Right ventricle myocardium inferior (tissue), 1 donor: ENCODE data around the gene TPPP. TPM values are rescaled to one million over a fixed set of nuclear protein-coding genes. Genes with fewer than 3 reads are reported as not detected.

Source experiments
- ATAC-seq: fragments of 200-7000 bp; cut with Tn5 transposase; one replicate; pipeline ENCODE4 v1.9.1; 2020; ENCODE audit warnings: mild to moderate bottlenecking, moderate library complexity
- DNase-seq: peaks from one replicate; pipeline ENCODE4 v3.0.0; 2021; ENCODE audit errors: missing footprints
- intact Hi-C: fragments of 100-400 bp; cut with DNase I; formaldehyde crosslinking; loops from one replicate; pipeline ENCODE4 v1.11.0; 2022
- total RNA-seq: library from RNA; stranded (reverse); fragmentation: NEBNext Ultra II Directional; extraction: Animal tissue kit (Norgen Biotek cat#: 25700); gene quantifications from one replicate; pipeline ENCODE4 v1.2.1, GENCODE V29; 2021
- donor health status: DM: no; HTN: yes; CAD: no; lungs with severe emphysema.

Gene TPPP
- total RNA-seq, 1 donor from 2014 or later: 34.5 TPM

DNA sequence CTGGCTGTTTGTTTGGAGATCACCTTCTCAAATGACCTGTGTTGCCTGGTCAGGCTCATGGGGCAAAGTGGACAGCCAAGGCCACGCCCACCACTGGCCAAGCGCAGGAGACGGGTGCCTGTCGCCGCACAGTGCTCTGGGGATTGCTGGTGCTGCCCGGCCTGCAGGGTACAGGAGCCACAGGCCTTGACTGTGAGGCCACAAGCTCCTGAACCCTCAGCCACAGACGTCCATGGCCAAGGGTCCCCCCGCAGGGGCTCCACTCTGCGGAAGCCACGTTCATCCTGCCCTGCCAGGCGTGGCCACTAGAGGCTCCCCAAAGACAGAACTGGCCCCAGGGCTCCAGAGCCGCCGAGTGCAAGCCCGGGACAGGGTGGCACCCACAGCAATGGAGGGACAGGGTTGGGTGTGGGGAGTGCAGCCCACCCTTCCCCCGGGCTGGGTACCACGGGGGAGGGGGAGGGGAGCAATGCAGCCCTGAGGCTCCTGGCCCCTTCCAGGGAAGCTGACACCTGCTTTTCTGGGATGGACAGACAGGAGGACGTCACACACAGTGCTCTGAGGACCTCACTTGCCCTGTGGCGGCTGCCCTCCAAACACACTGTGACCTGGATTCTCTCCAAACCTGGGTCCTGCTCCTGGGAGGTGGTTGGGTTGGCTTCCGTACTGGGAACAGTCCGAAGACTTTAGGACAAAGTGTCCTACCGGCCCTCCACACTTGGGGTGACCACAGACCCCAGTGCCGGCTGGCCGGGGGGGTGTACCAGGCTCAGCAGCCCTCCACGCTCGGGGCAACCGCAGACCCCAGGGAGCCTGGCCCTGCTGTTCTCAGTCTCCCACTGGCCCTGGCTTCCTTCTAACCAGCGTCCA is 21.5 kb downstream of the TPPP start:
- ATAC-seq (peak; percentile 64), DNase-seq (peak; percentile 76)
- intact Hi-C loops: loop anchor here (2.0 to 5.0 kb wide), 2 partner anchors 86 to 233 kb away; no protein-coding TSS in a partner anchor

DNA sequence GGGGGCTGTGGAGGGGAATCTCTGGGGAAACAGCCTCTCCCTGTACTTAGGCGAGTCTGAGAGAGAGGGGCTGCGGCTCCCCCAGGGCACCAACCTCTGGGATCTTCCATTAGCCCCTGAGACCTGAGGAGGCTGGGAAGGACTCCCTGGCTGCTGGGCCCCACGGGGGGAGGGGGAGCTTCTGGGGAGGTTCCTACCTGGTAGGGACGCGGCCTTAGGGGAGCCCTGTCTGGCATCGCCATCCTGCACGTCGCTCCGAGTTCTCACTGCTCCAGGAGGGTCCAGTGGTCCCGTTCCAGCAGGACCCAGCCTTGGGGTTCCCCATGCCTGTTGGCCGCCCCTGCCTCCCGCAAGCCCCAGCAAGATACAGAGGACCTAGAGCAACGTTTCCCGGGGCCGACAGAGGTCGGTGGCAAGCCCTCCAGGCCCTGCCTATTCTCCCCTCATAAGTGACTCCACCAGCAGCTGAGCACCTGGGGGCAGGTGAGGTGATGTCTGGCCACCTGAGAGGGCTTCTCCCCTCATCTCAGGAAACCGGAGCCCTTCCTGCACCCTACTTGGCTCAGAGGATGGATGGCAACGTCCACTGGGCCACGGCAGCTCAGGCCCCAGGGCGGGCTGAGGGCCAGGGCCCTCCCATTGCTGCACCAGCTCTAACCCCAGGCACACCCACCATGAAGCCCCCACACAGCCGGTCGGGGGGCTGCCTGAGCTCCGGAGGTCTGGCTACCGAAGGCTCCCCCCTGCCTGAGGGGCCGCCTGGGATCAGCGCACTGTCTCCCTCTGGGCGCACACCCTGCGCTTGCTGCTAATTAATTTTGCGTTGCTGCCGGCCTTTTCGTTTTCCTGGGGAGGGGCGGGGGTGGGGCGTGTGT is 22.5 kb downstream of the TPPP start:
- intact Hi-C loops: loop anchor here (2.0 to 5.0 kb wide), 2 partner anchors 87 to 234 kb away; no protein-coding TSS in a partner anchor
- ATAC-seq (no peak), DNase-seq (peak; percentile 52)

DNA sequence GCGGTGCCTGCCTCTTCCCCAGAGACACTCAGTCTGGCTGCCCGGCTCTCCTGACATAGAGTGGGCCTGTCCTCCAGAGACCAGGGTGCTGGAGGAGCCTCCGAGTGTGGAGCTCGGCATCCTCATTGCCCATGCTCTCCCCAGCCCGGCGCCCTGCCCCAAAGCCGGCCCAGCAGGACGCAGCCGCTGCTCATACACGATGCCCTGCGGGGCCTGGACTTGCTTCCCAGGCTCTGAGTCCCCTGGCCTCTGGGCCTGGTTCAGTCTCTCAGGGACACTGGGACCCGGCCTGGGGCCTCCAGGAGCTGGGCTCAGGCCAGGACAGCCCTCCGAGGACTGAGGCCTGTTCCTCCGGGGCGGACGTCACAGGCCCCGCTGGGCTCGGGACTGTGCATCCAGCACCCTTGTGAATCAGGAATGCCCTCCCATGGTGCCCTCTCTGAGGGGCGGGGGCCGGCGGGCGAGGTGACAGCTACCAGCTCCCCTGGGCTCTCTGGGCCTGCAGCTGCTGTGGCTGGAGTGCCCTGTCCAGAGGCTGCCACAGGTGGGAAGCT is 23.2 kb downstream of the TPPP start:
- no peak for ATAC-seq
- peak; percentile 66 for DNase-seq
- intact Hi-C loops: loop anchor here (2.0 to 5.0 kb wide), 2 partner anchors 87 to 235 kb away; no protein-coding TSS in a partner anchor

DNA sequence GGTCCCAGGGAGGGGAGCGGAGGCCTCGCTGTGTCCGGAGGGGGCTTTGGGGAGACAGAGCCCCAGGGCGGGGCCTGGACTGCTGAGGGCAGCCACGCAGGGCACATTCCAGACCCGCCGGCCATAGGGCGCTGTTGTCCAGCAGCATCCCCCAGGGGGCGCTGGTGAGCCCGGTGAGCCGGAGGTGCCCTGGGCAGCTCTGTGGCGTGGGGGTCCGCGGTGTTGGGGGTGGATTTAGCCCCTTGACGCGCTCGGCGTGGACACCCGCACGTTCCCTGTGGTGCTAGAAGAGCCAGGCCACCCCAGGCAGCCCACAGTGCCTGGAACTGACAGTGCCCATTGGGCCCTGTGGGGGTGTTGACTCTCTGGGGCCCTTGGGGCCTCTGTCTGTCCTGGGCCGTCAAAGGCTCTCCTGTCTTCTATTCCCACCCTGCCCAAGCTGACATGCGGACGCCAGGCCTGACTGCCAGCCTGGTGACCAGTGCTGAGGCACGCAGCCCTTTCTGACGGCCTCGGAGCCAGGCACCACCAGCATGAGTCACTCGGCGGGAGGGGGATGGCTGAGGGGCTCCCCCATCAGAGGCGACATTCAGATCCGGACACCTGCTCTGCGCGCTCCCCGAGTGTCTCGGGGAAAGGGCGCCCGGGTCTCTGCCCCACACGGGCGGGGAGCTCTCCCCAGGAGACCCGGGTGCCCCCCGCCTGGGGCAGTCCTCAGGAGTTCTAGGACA is 23.9 kb downstream of the TPPP start:
- DNase-seq (peak; percentile 57), ATAC-seq (no peak)
- intact Hi-C loops: no loop called here

DNA sequence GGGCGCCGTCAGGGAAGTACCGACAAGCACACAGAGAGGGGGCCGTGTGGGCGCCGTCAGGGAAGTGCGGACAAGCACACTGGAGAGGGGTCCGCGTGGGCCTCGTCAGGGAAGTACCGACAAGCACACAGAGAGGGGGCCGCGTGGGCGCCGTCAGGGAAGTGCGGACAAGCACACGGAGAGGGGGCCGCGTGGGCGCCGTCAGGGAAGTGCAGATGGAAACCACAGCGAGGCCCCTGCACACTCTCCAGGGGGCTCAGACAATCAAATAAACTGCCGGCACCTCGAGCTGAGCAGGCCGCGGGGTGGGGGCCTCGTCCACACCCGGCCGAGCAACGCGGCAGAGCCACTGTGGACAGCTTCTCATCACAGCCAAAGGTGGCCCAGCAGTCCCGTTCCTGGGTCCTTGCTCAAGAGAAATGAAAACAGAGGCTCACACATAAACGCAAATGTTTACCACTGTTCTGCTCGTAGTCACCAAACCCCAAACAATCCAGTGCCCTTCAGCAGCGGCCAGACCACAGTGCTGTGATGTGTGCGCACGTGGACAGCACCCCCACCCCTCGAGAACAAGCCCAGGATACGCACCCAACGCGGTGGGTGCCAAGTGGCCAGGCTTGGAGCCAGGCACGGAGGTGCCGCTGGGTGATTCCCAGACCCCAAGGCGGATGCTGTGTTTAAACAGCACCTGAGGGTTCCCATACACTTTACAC is 24.7 kb downstream of the TPPP start:
- ATAC-seq (no peak), DNase-seq (peak; percentile 45)
- intact Hi-C loops: no loop called here

DNA sequence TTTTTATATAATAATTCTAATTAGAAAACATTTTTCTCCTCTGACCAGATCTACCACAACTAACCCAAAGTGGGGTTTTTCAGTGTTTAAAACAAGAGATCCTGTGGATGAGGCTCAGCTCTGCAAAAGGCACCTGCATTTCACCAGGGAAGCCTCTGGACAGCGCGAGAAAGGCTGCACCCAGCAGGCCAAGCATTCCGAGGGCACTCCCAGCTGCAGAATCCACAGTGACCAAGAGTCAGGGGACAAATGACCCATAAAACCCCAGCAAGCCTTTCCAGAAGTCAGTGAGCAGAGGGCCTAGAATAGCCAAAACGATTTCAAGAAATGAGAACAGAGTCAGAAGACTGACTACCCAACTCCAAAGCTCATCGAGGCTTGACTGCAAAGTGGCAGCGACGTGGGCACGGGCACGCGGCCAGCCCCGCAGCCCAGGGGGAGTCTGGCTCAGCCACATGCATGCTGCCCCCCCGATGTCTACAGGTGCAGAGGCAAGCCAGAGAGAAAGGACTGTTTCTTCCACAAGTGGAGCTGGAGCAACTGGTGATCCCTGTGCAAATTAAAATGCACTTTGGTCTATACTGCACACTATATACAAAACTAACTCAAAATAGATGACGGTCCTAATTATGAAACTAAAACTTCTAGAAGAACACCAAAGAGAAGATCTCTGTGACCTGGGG is 26.2 kb downstream of the TPPP start:
- DNase-seq: peak; percentile 43
- intact Hi-C loops: no loop called here
- no peak for ATAC-seq

DNA sequence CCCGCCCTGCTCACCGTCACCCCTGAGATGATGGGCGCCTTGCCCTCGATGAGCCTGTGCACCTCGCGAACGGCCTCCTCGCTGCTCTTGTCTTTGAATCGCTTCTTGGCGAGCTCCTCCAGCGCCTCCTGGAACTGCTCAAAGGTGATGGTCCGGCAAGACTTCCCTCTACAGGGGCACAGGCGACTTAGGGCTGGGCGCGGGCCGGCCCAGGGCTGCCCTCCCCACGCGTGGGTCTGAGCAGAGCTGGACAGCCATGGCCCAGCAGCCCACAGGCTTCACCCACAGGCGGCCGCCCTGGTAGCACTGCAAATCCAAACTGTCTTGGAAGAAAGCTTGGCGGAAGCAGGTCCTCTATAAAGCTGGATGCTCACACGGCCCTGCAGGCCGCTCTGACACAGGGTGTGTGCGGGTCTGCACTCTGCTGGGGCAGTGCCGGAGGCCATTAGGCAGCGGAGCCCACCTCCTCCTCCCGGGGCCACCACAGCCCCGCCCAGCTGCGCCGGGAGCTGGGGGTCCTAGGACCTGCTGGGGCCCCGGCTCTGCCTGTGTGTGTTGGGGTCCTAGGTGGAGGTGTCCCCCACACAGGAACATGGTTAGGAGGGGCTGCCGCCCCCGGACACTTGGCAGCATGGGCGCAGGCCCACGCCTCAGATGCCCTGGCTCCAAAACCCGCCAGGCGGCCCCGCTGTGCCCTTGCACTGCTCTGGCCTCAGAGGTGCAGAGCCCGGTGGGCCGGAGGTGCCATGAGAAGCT is 27.0 kb downstream of the TPPP start:
- intact Hi-C loops: no loop called here
- ATAC-seq: no peak
- peak; percentile 67 for DNase-seq

DNA sequence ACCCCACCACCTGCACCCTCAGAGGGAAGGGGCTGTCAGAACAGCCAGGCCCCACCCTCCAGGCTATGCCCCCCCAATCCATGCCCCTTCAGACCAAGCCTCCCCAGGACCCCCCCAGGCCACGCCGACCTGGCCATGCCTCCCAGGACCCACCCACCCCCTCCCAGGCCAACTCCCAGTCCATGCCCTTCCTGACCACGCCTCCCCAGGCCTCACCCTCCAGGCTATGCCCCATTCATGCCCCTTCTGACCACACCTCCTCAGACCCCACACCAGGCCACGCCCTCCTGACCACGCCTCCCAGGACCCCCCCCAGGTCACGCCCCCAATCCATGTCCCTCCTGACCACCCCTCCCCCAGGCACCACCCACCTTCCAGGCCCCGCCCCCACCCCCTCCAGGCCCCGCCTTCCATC is 27.6 kb downstream of the TPPP start:
- no peak for ATAC-seq
- intact Hi-C loops: no loop called here
- DNase-seq: peak; percentile 25

DNA sequence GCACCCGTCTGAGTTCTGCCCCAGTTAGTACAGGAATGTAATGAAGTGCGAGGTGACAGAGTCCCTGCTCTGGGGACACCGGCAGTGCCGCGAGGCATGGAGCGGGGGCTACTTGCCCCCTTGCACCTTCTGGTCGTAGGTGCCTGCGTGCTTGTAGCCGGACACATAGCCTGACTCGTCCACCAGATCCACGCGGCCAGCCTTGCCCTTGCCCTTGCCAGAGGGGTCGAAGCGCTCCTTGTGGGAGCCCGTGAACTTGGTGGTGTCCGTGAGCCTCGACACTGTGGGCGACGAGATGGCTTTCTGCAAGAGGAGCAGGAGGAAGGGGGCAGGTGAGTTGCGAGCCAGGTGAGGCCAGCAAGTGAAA is 28.2 kb downstream of the TPPP start:
- ATAC-seq (no peak), DNase-seq (peak; percentile 67)
- intact Hi-C loops: no loop called here

DNA sequence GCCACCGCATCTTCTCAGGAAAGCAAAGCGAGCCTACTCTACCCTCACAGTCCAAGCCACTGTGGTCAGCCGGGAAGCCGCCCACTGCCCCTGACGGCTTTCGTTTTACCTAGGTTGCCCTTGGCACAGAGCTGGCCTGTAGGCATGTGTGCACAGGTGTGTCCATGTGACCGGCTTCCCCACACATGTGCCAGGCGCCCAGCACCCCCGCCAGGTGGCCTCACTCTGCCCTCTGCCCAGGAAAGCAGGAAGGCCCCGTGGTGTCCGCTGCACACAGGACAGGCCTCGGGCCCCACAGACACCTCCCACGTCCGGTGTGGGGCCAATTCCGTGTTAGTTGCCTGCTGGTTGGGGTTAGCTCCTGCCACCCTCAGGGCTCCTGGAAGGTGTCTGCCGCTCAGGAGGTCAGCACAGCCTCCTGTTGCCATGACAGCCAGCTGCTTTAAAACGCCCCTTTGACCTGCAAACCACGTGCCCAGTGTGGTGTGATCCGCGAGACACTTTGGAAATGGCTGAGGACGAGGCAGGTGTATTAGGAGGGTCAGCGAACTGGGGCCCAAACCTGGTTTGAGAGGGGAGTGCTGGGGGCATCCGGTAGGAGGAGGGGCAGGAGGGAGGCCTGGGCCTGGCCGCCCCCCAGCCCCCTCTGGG is 28.7 kb downstream of the TPPP start:
- intact Hi-C loops: no loop called here
- peak; percentile 53 for DNase-seq
- no peak for ATAC-seq

DNA sequence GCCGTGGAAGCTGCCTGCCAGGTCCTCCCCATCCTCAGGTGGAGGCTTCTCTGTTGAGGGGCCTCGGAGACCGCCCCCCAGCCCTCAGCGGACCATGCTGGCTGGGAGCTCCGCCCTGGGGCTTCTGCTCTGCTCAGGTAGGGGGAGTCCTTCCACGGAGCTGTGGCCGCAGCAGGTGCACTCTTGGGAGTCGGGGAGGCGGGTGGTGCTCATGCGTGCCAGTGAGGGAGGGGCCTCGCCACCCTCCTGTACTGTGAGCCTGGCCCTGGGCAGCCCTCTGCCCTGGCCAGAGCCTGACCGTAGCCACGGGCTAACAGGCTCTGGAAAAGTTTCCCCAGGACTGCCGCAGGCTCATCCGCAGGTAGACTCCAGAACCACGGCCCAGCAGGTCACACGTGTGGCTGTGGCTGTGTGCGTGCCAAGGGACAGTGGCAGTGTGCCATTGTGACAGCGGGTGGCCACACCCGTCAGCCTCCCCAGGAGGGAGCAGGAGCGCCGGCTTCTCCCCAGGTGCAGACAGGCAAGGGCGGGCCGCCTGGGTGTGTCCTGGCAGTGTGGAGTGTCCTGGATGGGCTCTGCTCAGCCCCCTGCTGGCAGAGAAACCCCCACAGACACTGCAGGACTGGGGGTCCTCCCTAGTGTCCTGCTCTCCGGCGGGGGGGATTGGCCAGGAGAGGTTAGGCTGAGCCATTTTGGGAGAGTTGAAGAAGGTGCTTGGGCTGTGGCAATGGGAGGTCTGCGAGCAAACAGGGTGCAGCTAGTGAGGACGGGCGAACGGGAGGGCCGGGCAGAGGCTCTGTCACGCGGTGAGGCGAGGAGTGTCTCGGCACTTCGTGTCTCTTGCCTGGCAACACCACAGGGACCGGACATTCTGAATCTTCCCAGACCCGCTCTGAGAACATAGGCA is 29.5 kb downstream of the TPPP start:
- DNase-seq (peak; percentile 62), ATAC-seq (no peak)
- intact Hi-C loops: no loop called here

DNA sequence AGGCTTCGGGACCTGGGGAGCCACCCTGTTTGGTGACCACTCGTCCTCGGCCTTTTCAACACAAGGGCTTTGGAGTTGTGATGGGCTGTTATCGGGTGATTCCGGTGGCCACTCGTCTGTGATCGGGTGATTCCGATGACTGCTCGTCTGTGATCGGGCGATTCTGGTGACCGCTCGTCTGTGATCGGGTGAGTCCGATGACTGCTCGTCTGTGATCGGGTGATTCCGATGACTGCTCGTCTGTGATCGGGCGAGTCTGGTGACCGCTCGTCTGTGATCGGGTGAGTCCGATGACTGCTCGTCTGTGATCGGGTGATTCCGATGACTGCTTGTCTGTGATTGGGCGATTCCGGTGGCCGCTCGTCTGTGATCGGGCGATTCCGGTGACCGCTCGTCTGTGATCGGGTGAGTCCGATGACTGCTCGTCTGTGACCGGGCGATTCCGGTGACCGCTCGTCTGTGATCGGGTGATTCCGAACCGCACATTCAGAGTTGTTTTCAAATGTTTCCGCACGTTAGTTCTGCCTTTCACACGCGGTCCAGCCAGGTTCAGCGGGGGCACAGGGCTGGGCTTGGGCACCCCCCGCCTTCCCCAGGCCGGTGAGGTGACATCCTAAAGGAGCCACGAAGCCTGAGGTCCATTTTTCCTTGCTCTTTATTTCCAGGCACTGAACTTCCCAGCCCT is 30.3 kb downstream of the TPPP start:
- DNase-seq: peak; percentile 56
- intact Hi-C loops: no loop called here
- ATAC-seq: no peak

DNA sequence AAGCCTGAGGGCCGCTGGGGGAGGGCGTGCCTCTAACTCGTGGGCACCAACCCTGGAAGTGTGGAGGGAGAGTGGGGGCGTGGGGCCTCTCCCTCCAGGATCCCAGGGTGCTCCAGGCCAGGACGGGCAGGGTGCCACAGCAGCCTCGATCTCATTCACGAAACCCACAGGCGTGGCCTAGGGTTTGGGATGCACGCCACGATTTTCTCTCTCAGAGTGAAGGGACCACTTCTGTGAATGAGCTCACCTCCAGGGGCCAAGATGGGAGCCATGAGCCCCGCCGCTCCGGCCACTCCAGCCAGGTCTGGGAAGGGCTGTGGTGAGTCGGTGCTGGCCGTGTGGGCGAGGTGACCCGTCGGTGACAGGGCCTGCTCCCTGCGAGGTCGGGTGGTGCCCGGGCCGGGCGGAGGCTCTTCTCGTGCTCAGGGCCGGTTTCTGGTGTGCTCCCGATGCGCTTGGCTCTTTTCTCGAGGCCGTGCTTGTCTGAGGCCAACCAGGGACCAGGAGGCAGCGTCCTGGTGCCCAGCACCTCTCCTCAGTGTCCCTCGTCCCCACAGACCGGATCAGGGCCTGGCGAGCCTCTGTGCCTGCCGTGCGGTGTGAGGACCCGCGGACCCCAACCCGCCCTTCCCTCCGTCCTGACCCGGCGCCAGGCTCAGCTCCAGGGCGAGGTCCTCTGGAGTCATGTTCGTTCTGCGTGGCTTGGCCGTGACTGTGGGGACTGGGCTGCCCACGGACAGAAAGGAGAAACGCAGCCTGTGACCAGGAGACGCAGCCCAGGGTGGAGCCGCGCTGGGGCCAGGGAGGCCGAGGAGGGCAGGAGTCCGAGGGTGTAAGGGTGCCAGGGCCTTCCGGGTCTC is 31.0 kb downstream of the TPPP start:
- intact Hi-C loops: no loop called here
- no peak for ATAC-seq
- DNase-seq: peak; percentile 58

DNA sequence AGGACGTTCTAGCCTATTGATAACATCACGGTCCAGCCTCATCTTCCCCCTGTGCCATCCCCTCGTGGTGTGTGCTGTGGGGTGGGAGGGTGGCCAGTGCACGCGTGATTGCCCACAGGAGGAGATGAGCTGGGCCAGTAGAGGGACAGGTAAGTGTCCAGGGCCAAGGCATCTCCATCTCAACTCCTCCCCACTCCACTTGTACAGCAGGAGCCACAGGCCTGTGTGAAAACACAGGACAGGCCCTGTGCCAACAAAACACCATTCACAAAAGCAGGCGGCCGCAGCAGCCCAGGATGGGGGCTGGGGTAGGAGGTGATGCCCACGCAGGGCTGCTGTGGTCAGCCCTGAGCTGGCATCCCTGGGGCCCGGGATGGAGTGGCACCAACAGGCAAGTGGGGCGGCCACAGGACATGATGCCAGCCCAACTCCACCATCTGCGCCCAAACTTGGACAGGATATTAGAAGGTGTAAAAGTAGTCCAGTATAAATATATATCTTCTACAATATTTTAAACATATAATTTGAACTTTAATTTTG is 32.6 kb downstream of the TPPP start:
- ATAC-seq: no peak
- DNase-seq: peak; percentile 63
- intact Hi-C loops: no loop called here
